ENCODE results near the gene PHLDB1. TPM values are rescaled to one million over a fixed set of nuclear protein-coding genes. Genes with fewer than 3 reads are reported as not detected.

PHLDB1 gene
- total and polyA plus RNA-seq, 5 experiments from 2014 or later, result 0.07 to 4.1 (median 1.7) TPM; not detected in 1

DNA sequence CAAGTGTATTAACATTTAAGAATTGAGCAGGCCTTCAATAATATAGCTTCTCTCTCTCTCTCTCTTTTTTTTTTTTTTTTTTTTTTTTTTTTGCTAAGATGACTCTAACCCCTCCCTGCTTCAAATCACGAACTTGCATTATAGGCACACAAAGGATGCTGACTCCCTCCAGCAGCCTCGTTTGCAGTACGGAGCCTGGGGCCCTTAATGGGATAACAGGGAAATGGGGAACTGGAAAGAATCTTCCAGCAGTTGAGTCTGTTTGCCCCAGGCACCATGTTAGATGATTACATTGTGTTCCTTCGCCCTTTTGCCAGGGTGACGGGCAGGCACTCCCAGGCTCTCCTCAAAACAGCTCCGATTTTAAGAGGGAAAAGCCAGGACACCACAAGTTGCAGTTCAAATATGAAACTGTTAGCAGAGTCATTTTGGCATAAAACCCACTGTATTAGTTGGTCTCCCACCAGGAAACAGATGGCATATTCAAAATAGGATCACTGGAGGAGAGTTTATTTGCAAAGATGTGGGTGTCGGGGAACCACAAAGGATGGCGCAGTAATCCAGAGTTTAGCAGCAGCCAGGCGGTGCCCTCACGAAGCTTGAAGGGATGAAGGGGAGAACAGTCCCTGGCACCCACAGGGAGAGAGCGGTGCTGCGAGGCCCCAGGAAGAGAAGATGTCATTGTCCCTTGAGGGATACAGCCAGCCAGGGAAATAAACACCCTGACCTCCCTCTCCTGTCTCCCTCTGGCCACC is 98.6 kb downstream of the PHLDB1 start:
- Mint-ChIP-seq H3K27me3 (no peaks in the 10 kb centered on the region), H3K27ac (peak overlapping the region; percentile 90 to 99 (median 96)), H3K4me1 (peaks cover 19 to 52% (median 41%) of the 10 kb centered on the region in 4 donors), H3K9me3 (peaks cover 0 to 6% (median 0%) of the 10 kb centered on the region in 9 donors), H3K4me3 (peak overlapping the region; percentile 60 to 89 (median 76)), H3K36me3 (peaks cover 0 to 5% (median 2%) of the 10 kb centered on the region in 3 donors)
- peak; percentile 8 to 26 for ATAC-seq
- POLR2A ChIA-PET, result interaction anchor here (0.6 to 5.7 kb wide), 20 partner anchors 8 to 373 kb away, joined by 3 to 73 read pairs (median 4); partner anchors contain the start of genes DDX6 and KMT2A
- no peak for DNase-seq

GRCh38 chr11:118706546-118706825 is 99.1 kb downstream of the PHLDB1 start:
- DNase-seq (no peak), ATAC-seq (no peak)
- Mint-ChIP-seq H3K27me3 (no peaks in the 10 kb centered on the region), H3K4me3 (peak overlapping the region in 2 of 10 donors; percentile 14 to 26), H3K4me1 (peaks cover 19 to 49% (median 40%) of the 10 kb centered on the region in 4 donors), H3K27ac (peak overlapping the region in 9 of 10 donors; percentile 23 to 96 (median 90)), H3K9me3 (peaks cover 0 to 6% (median 0%) of the 10 kb centered on the region in 9 donors), H3K36me3 (peaks cover 0 to 5% (median under 1%) of the 10 kb centered on the region in 3 donors)
- POLR2A ChIA-PET, result interaction anchor here (1.1 to 5.7 kb wide), 5 partner anchors 9 to 207 kb away, joined by 8 to 73 read pairs (median 22); partner anchors contain the start of gene DDX6

Small RNA genes lying within 50 kb of the gene (microRNA-seq; reads per million reads assigned to microRNA genes)
- not detected for gene MIR6716 (ENCODE audit: borderline microRNAs expressed)

Other genes with a start within 250 kb of the PHLDB1 start
- 10 to 100 TPM; 48.7 to 52.8 TPM for gene UBE4A, start 248.0 kb upstream of the PHLDB1 start, total RNA-seq
- 10 to 100 TPM; 20.7 to 31.0 (median 24.3) TPM for gene UBE4A, start 248.0 kb upstream of the PHLDB1 start, polyA plus RNA-seq
- gene ATP5MG, start 206.0 kb upstream of the PHLDB1 start, total RNA-seq, result 100 to 1,000 TPM; 145 to 172 TPM
- 100 to 1,000 TPM; 649 to 923 (median 790) TPM for gene ATP5MG, start 206.0 kb upstream of the PHLDB1 start, polyA plus RNA-seq
- gene KMT2A, start 171.1 kb upstream of the PHLDB1 start, total RNA-seq, result 100 to 1,000 TPM; 149 to 161 TPM
- gene KMT2A, start 171.1 kb upstream of the PHLDB1 start, polyA plus RNA-seq, result 10 to 100 TPM; 16.9 to 30.5 (median 19.5) TPM
- gene TTC36, start 80.1 kb upstream of the PHLDB1 start, total RNA-seq, result 1 to 10 TPM in 1 of 2 experiments, under 1 TPM in 1; 0.69 to 2.0 TPM
- under 1 TPM; 0.19 to 0.41 (median 0.39) TPM for gene TTC36, start 80.1 kb upstream of the PHLDB1 start, polyA plus RNA-seq
- 10 to 100 TPM; 30.4 to 31.0 TPM for gene TMEM25, start 76.4 kb upstream of the PHLDB1 start, total RNA-seq
- 10 to 100 TPM; 14.6 to 26.4 (median 15.0) TPM for gene TMEM25, start 76.4 kb upstream of the PHLDB1 start, polyA plus RNA-seq
- 10 to 100 TPM; 14.9 to 15.6 TPM for gene IFT46, start 41.7 kb upstream of the PHLDB1 start, total RNA-seq
- 1 to 10 TPM; 6.7 to 8.3 (median 6.7) TPM for gene IFT46, start 41.7 kb upstream of the PHLDB1 start, polyA plus RNA-seq
- gene ARCN1, start 35.2 kb upstream of the PHLDB1 start, total RNA-seq, result 100 to 1,000 TPM; 106 to 118 TPM
- gene ARCN1, start 35.2 kb upstream of the PHLDB1 start, polyA plus RNA-seq, result 100 to 1,000 TPM; 121 to 138 (median 130) TPM
- gene TREH, start 72.0 kb downstream of the PHLDB1 start, total RNA-seq, result not detected
- not detected for gene TREH, start 72.0 kb downstream of the PHLDB1 start, polyA plus RNA-seq
- 100 to 1,000 TPM; 334 to 340 TPM for gene DDX6, start 183.5 kb downstream of the PHLDB1 start, total RNA-seq
- 100 to 1,000 TPM in 2 of 3 donors, 10 to 100 TPM in 1; 82.7 to 107 (median 106) TPM for gene DDX6, start 183.5 kb downstream of the PHLDB1 start, polyA plus RNA-seq

Measured in naive thymus-derived CD8-positive, alpha-beta T cell (primary cell).